Ishikawa (cell line): ENCODE measurements around the gene PER2.

Source experiments
- CEBPB ChIP-seq: IDR thresholded peaks from 2 replicates; pipeline ENCODE4 v1.6.1; 2012
- CREB1 ChIP-seq: IDR thresholded peaks from 2 replicates; pipeline ENCODE4 v1.6.1; 2012; ENCODE audit warnings: low read depth
- EGR1 ChIP-seq: IDR thresholded peaks from 2 replicates; pipeline ENCODE4 v1.6.1; 2012
- EP300 ChIP-seq: IDR thresholded peaks from 2 replicates; pipeline ENCODE4 v1.6.1; 2012; ENCODE audit warnings: borderline replicate concordance
- FOXM1 ChIP-seq: IDR thresholded peaks from 2 replicates; pipeline ENCODE4 v1.6.1; 2012; ENCODE audit warnings: low read depth, borderline replicate concordance
- RAD21 ChIP-seq: IDR thresholded peaks from 2 replicates; pipeline ENCODE4 v1.6.1; 2012; ENCODE audit warnings: low read depth
- TAF1 ChIP-seq: IDR thresholded peaks from 2 replicates; pipeline ENCODE4 v1.6.1; 2012; ENCODE audit warnings: low read depth, mild to moderate bottlenecking
- TEAD4 ChIP-seq: IDR thresholded peaks from 2 replicates; pipeline ENCODE4 v1.6.1; 2012
- YY1 ChIP-seq: IDR thresholded peaks from 2 replicates; pipeline ENCODE4 v1.6.1; 2012; ENCODE audit warnings: low read depth
- ZBTB7A ChIP-seq: IDR thresholded peaks from 2 replicates; pipeline ENCODE4 v1.6.1; 2012; ENCODE audit warnings: low read depth
- TF ChIP-seq, protein P1 (sequence below): IDR thresholded peaks from 2 replicates; pipeline ENCODE4 v1.6.1; 2012; ENCODE audit warnings: low read depth, mild to moderate bottlenecking
- TF ChIP-seq, protein P2 (sequence below): IDR thresholded peaks from 2 replicates; pipeline ENCODE4 v1.6.1; 2012
- TF ChIP-seq, protein P3 (sequence below): IDR thresholded peaks from 2 replicates; pipeline ENCODE4 v1.6.1; 2012

DNA sequence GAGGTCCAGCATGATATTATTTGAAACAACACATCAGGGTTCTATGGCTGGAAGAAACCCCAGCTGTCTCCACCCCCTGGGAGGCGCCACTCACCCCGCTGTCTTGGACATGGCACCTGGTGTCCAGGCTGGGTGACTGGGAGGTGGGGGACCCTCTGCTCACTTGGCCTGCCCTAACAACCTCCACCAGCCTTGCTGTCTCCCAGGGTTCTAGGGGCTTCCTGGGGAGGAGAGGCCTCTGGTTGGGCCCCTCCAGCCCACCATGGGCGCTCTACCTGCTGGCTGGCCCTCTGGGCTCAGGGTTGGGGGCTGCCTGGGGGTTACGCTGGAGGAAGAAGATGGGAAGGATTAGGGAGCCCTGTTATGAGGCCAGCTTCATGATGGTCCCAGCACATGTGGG, 16.3 kb downstream of the PER2 start:
- TF ChIP-seq, protein P1, sequence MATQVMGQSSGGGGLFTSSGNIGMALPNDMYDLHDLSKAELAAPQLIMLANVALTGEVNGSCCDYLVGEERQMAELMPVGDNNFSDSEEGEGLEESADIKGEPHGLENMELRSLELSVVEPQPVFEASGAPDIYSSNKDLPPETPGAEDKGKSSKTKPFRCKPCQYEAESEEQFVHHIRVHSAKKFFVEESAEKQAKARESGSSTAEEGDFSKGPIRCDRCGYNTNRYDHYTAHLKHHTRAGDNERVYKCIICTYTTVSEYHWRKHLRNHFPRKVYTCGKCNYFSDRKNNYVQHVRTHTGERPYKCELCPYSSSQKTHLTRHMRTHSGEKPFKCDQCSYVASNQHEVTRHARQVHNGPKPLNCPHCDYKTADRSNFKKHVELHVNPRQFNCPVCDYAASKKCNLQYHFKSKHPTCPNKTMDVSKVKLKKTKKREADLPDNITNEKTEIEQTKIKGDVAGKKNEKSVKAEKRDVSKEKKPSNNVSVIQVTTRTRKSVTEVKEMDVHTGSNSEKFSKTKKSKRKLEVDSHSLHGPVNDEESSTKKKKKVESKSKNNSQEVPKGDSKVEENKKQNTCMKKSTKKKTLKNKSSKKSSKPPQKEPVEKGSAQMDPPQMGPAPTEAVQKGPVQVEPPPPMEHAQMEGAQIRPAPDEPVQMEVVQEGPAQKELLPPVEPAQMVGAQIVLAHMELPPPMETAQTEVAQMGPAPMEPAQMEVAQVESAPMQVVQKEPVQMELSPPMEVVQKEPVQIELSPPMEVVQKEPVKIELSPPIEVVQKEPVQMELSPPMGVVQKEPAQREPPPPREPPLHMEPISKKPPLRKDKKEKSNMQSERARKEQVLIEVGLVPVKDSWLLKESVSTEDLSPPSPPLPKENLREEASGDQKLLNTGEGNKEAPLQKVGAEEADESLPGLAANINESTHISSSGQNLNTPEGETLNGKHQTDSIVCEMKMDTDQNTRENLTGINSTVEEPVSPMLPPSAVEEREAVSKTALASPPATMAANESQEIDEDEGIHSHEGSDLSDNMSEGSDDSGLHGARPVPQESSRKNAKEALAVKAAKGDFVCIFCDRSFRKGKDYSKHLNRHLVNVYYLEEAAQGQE, result no peak
- TF ChIP-seq TEAD4 (no peak), TAF1 (no peak), RAD21 (no peak), YY1 (no peak), ZBTB7A (no peak), EP300 (no peak), CEBPB (no peak), FOXM1 (no peak), CREB1 (no peak), EGR1 (no peak)
- TF ChIP-seq, protein P2, sequence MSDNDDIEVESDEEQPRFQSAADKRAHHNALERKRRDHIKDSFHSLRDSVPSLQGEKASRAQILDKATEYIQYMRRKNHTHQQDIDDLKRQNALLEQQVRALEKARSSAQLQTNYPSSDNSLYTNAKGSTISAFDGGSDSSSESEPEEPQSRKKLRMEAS, result no peak
- TF ChIP-seq, protein P3, sequence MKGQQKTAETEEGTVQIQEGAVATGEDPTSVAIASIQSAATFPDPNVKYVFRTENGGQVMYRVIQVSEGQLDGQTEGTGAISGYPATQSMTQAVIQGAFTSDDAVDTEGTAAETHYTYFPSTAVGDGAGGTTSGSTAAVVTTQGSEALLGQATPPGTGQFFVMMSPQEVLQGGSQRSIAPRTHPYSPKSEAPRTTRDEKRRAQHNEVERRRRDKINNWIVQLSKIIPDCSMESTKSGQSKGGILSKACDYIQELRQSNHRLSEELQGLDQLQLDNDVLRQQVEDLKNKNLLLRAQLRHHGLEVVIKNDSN, result no peak
